K562 (cell line): ENCODE results near the gene SKAP1. TPM values are rescaled to one million over a fixed set of nuclear protein-coding genes. Genes with fewer than 3 reads are reported as not detected.

Experiments
- CCNT2 ChIP-seq: IDR thresholded peaks from 2 replicates; pipeline ENCODE4 v1.6.1; 2011; ENCODE audit warnings: borderline replicate concordance, low read depth, mild to moderate bottlenecking, moderate library complexity, mixed read lengths, low read length; ENCODE audit not compliant: insufficient read length; ENCODE audit errors: extremely low read depth
- E4F1 ChIP-seq: fragments of 250-450 bp; sonication (Bioruptor Pico); IDR thresholded peaks from 2 replicates; pipeline ENCODE4 v1.5.0; 2021; ENCODE audit warnings: mild to moderate bottlenecking, borderline replicate concordance
- NFATC3 ChIP-seq: fragments of 450-650 bp; IDR thresholded peaks from 2 replicates; pipeline ENCODE4 v1.6.1; 2017; ENCODE audit warnings: mild to moderate bottlenecking
- NR2C1 ChIP-seq, 2 experiments: fragments of 450-650 bp; IDR thresholded peaks; 2 replicates each; pipeline ENCODE4 v1.6.1; 2017; ENCODE audit warnings: mild to moderate bottlenecking in 2 of 2, antibody characterized with exemption in 1 of 2, inconsistent platforms in 1 of 2, missing compliant biosample characterization in 1 of 2, missing genetic modification characterization in 1 of 2
- NR2C2 ChIP-seq, 2 experiments: fragments of 200-800 bp in 1 of 2; sonication (Bioruptor generic) in 1 of 2; sonication (generic) in 1 of 2; formaldehyde crosslinking in 1 of 2; IDR thresholded peaks; 2 replicates each; pipeline versions ENCODE4 v1.6.1 to v1.8.0; 2016 to 2022; ENCODE audit warnings: mild to moderate bottlenecking in 1 of 2, missing compliant biosample characterization in 1 of 2, missing genetic modification characterization in 1 of 2, missing genetic modification reagents in 1 of 2
- PHF20 ChIP-seq: fragments of 450-650 bp; IDR thresholded peaks from 2 replicates; pipeline ENCODE4 v1.6.1; 2018; ENCODE audit not compliant: partially characterized antibody
- RCOR1 ChIP-seq, 2 experiments: IDR thresholded peaks; 2 replicates each; pipeline ENCODE4 v1.6.1; 2012; ENCODE audit warnings: low read depth in 2 of 2, low read length in 2 of 2, borderline replicate concordance in 1 of 2, improper control_type of control experiment in 1 of 2
- RFX1 ChIP-seq: fragments of 450-650 bp; IDR thresholded peaks from 2 replicates; pipeline ENCODE4 v1.6.1; 2016; ENCODE audit warnings: mild to moderate bottlenecking, moderate library complexity
- ZNF41 ChIP-seq: fragments of 250-450 bp; sonication (Bioruptor Pico); conservative IDR thresholded peaks from 2 replicates; pipeline ENCODE4 v1.4.0; 2020; ENCODE audit warnings: mild to moderate bottlenecking
- polyA plus RNA-seq, 8 experiments: library from polyadenylated mRNA; depleted of rRNA in 4 of 8; stranded (reverse) in 5 of 8; unstranded in 3 of 8; fragments of >200 nt; fragmentation: Nextera tagmentation in 2 of 8; fragmentation: Illumina TruSeq in 1 of 8; extraction: Ambion mirVana in 2 of 8; extraction: Trizol in 1 of 8; gene quantifications; 2 replicates each; pipeline versions ENCODE4 v1.2.1 to v1.2.3, GENCODE V29; 2011 to 2014; ENCODE audit warnings: inconsistent platforms in 1 of 8, missing spikeins in 1 of 8
- total RNA-seq, 7 experiments: library from RNA; depleted of rRNA in 6 of 7; stranded (reverse); fragments of >200 nt in 6 of 7; fragmentation: Illumina TruSeq in 2 of 7; extraction: Trizol in 2 of 7; gene quantifications; 2 replicates each; pipeline versions ENCODE4 v1.2.1 to v1.2.3, GENCODE V29; 2011 to 2021; ENCODE audit warnings: low replicate concordance in 1 of 7
- TF ChIP-seq, protein P1 (sequence below): fragments of 250-450 bp; sonication (Bioruptor Pico); IDR thresholded peaks from 2 replicates; pipeline ENCODE4 v1.4.0; 2020
- TF ChIP-seq, protein P2 (sequence below): fragments of 250-450 bp; sonication (Bioruptor Pico); IDR thresholded peaks from 2 replicates; pipeline ENCODE4 v1.5.0; 2020; ENCODE audit warnings: mild to moderate bottlenecking
- TF ChIP-seq, protein P3 (sequence below): fragments of 450-650 bp; IDR thresholded peaks from 2 replicates; pipeline ENCODE4 v1.6.1; 2018; ENCODE audit not compliant: partially characterized antibody

SKAP1 gene
- total and polyA plus RNA-seq, 9 of the 15 experiments (the other 6 are each of a cell fraction or from before 2014, with no cell fraction given) = 0.06 to 0.80 (median 0.10) TPM; not detected in 4

GRCh38 chr17:48244814-48245213 lies 185.2 kb downstream of the SKAP1 start (continued):
- peak; percentile 20 for TF ChIP-seq CCNT2
- peak; percentile 48; the same call in 1 of the 2 replicates for TF ChIP-seq NR2C1 (IDR thresholded peaks at IDR 0.05)
- peak; percentile 54; the same call in 1 of the 2 replicates for TF ChIP-seq NR2C1 (tag; IDR thresholded peaks at IDR 0.05)
- no peak for TF ChIP-seq NR2C2 (CRISPR knock-in tag; IDR thresholded peaks at IDR 0.05)
- TF ChIP-seq NR2C2 (tag; IDR thresholded peaks at IDR 0.05) = peak; percentile 67
- 0 out of 2 replicates have a peak, but pooled peaks have one; percentile 11 for TF ChIP-seq NFATC3
- no peak for TF ChIP-seq RFX1
- TF ChIP-seq E4F1 = peak; percentile 42; the same call in 1 of the 2 replicates
- 0 out of 4 replicates have a peak, but pooled peaks of 1 of the 2 experiments have one; percentile 30 for TF ChIP-seq RCOR1 (IDR thresholded peaks at IDR 0.05; ENCODE audit: borderline replicate concordance in 1 of 2, low read depth in 2 of 2, low read length in 2 of 2)
- no peak for TF ChIP-seq PHF20
- TF ChIP-seq, protein P1, sequence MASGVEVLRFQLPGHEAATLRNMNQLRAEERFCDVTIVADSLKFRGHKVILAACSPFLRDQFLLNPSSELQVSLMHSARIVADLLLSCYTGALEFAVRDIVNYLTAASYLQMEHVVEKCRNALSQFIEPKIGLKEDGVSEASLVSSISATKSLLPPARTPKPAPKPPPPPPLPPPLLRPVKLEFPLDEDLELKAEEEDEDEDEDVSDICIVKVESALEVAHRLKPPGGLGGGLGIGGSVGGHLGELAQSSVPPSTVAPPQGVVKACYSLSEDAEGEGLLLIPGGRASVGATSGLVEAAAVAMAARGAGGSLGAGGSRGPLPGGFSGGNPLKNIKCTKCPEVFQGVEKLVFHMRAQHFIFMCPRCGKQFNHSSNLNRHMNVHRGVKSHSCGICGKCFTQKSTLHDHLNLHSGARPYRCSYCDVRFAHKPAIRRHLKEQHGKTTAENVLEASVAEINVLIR (CRISPR knock-in tag) = no peak
- no peak for TF ChIP-seq ZNF41
- TF ChIP-seq, protein P2, sequence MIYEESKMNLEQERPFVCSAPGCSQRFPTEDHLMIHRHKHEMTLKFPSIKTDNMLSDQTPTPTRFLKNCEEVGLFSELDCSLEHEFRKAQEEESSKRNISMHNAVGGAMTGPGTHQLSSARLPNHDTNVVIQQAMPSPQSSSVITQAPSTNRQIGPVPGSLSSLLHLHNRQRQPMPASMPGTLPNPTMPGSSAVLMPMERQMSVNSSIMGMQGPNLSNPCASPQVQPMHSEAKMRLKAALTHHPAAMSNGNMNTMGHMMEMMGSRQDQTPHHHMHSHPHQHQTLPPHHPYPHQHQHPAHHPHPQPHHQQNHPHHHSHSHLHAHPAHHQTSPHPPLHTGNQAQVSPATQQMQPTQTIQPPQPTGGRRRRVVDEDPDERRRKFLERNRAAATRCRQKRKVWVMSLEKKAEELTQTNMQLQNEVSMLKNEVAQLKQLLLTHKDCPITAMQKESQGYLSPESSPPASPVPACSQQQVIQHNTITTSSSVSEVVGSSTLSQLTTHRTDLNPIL (CRISPR knock-in tag) = no peak
- TF ChIP-seq, protein P3, sequence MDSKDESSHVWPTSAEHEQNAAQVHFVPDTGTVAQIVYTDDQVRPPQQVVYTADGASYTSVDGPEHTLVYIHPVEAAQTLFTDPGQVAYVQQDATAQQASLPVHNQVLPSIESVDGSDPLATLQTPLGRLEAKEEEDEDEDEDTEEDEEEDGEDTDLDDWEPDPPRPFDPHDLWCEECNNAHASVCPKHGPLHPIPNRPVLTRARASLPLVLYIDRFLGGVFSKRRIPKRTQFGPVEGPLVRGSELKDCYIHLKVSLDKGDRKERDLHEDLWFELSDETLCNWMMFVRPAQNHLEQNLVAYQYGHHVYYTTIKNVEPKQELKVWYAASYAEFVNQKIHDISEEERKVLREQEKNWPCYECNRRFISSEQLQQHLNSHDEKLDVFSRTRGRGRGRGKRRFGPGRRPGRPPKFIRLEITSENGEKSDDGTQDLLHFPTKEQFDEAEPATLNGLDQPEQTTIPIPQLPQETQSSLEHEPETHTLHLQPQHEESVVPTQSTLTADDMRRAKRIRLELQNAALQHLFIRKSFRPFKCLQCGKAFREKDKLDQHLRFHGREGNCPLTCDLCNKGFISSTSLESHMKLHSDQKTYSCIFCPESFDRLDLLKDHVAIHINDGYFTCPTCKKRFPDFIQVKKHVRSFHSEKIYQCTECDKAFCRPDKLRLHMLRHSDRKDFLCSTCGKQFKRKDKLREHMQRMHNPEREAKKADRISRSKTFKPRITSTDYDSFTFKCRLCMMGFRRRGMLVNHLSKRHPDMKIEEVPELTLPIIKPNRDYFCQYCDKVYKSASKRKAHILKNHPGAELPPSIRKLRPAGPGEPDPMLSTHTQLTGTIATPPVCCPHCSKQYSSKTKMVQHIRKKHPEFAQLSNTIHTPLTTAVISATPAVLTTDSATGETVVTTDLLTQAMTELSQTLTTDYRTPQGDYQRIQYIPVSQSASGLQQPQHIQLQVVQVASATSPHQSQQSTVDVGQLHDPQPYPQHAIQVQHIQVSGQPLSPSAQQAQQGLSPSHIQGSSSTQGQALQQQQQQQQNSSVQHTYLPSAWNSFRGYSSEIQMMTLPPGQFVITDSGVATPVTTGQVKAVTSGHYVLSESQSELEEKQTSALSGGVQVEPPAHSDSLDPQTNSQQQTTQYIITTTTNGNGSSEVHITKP = peak; percentile 37
